Common myeloid progenitor, CD34-positive (primary cell): ENCODE results near the gene CANT1.

Experiments
- CTCF ChIA-PET: fragments of 350-600 bp; sonication (Branson Sonifier 250); formaldehyde crosslinking; loops from one replicate; lab custom pipeline; 2021; ENCODE audit warnings: antibody characterized with exemption; lab: Charles Lee
- POLR2A ChIA-PET: fragments of 350-600 bp; sonication (Branson Sonifier 250); formaldehyde crosslinking; loops from one replicate; lab custom pipeline; 2021; ENCODE audit warnings: antibody characterized with exemption; lab: Charles Lee
- DNase-seq, 3 donors: peaks; one replicate each; pipeline versions ENCODE4 v3.0.0 to v3.0.0-alpha.2; 2013
- H3K27ac ChIP-seq, 2 experiments: 1 replicate in 1 of 2; 2 replicates in 1 of 2; pipeline ENCODE4 v1.7.0; 2013; ENCODE audit warnings: inconsistent platforms in 2 of 2, low read length in 2 of 2, mild to moderate bottlenecking in 2 of 2, low read depth in 1 of 2, moderate library complexity in 1 of 2; ENCODE audit not compliant: severe bottlenecking in 2 of 2, insufficient read depth in 1 of 2, poor library complexity in 1 of 2
- H3K27me3 ChIP-seq, 5 experiments: replicated peaks in 2 of 5; 1 replicate in 3 of 5; 2 replicates in 2 of 5; pipeline versions ENCODE4 v1.6.1 to v1.7.0; 2013; ENCODE audit warnings: low read length in 4 of 5, mild to moderate bottlenecking in 2 of 5, moderate library complexity in 2 of 5, inconsistent platforms in 1 of 5; ENCODE audit not compliant: insufficient read depth in 5 of 5, control insufficient read depth in 4 of 5
- H3K36me3 ChIP-seq, 4 experiments: 1 replicate in 2 of 4; 2 replicates in 2 of 4; pipeline versions ENCODE4 v1.6.1 to v1.7.0; 2013; ENCODE audit warnings: low read length in 3 of 4, control low read depth in 1 of 4, mild to moderate bottlenecking in 1 of 4; ENCODE audit not compliant: control insufficient read depth in 4 of 4, insufficient read depth in 4 of 4
- H3K4me1 ChIP-seq, 4 experiments: 1 replicate in 3 of 4; 2 replicates in 1 of 4; pipeline versions ENCODE4 v1.6.1 to v1.7.1; 2013; ENCODE audit warnings: low read length in 3 of 4, mild to moderate bottlenecking in 3 of 4, control low read depth in 1 of 4, inconsistent platforms in 1 of 4, moderate library complexity in 1 of 4; ENCODE audit not compliant: control insufficient read depth in 4 of 4, insufficient read depth in 4 of 4; ENCODE audit errors: control extremely low read depth in 1 of 4
- H3K4me3 ChIP-seq, 7 experiments: 1 replicate in 4 of 7; 2 replicates in 3 of 7; pipeline versions ENCODE4 v1.5.1 to v1.7.0; 2013; ENCODE audit warnings: mild to moderate bottlenecking in 7 of 7, low read length in 6 of 7, moderate library complexity in 6 of 7, inconsistent platforms in 2 of 7, low read depth in 2 of 7, control low read depth in 1 of 7; ENCODE audit not compliant: insufficient read depth in 4 of 7, control insufficient read depth in 1 of 7; ENCODE audit errors: extremely low read depth in 1 of 7
- H3K9me3 ChIP-seq, 5 experiments: 1 replicate in 4 of 5; 2 replicates in 1 of 5; pipeline versions ENCODE4 v1.6.1 to v1.7.1; 2013; ENCODE audit warnings: low read length in 4 of 5, mild to moderate bottlenecking in 2 of 5, inconsistent platforms in 1 of 5, low read depth in 1 of 5, moderate library complexity in 1 of 5; ENCODE audit not compliant: control insufficient read depth in 4 of 5, insufficient read depth in 2 of 5; ENCODE audit errors: control extremely low read depth in 1 of 5
- WGBS: methylation state at CpG from one replicate; pipeline ENCODE4 v1.1.5; 2013; ENCODE audit not compliant: insufficient coverage; 5-methylcytosine and 5-hydroxymethylcytosine counted together

The CANT1 gene

DNA sequence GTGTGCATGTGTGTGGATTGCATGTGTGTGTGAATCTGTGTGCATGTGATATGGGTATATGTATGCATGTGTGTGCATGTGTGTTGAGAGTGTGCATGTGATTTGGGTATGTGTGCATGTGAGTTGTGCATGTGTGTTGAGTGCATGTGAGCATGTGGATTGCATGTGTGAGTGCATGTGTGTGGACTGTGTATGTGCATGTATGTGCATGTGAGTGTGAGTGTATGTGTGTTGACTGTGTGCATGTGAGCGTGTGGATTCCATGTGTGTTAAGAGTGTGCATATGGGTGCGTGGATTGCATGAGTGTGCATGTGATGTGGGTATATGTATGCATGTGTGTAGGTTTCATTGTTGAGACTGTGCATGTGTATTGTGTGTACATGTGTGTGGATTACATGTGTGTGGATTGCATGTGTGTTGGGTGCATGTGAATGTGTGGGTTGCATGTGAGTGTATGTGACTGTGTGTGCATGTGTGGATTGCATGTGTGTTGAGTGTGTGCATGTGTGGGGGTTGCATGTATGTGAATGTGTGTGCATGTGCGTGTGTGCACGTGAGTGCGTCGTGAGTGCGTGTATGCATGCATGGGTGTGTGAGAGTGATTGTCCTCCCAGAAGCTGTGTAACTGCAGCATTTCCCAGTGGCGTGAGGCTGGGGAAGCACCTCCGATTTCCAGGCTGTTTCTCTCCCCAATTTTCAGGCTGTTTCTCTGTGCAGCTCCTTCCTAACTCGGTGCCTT, 33.8 kb upstream of the CANT1 start:
- ChIA-PET CTCF (interaction anchor here (0.9 to 3.3 kb wide), 10 partner anchors 9 to 349 kb away, joined by 3 to 41 read pairs (median 10); partner anchors contain the start of gene ENGASE), POLR2A (no interaction called here)
- DNase-seq: no peak
- Histone ChIP-seq H3K27me3 (peaks cover 0 to 2% (median 0%) of the 10 kb centered on the region in 5 experiments), H3K9me3 (no peaks in the 10 kb centered on the region), H3K27ac (no peak overlapping the region), H3K36me3 (no peaks in the 10 kb centered on the region), H3K4me3 (no peak overlapping the region), H3K4me1 (no peaks in the 10 kb centered on the region)
- 87% methylated on average over 9 of the region's 10 CpGs for WGBS

DNA sequence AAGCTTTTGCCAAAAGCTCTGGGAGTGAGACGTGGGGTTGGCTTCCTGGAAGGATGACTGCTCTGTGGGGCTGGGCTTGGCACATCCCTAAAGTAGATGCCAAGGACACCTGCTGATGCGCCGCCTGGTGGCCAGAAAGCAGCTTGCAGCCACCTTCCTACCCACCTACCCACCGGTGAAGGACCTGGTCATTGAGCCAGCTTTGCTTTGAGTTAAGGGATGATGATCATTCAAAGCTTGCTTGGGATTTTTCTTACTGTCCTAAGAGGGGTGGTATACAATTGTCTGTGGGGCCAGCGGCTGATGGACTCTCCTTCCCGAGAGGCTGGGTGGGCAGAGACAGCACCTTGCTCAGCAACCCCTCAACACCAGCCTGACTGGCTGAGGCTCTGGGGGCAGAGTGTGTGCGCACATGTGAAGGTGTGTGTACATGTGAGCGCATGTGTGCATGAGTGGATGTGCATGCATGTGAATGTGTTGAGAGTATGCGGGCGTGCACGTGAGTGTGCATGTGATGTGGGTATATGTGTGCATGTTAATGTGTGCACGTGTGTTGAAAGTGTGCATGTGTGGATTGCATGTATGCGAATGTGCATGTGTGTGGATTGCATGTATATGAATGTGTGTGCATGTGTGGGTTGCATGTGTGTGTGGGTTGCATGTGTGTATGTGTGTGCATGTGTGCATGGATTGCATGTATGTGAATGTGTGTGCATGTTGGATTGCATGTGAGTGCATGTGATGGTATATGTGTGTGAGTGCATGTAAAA, 33.0 kb upstream of the CANT1 start:
- Histone ChIP-seq H3K9me3 (no peaks in the 10 kb centered on the region), H3K27ac (no peak overlapping the region), H3K4me1 (no peaks in the 10 kb centered on the region), H3K27me3 (peaks cover 0 to 2% (median 0%) of the 10 kb centered on the region in 5 experiments), H3K4me3 (no peak overlapping the region), H3K36me3 (no peaks in the 10 kb centered on the region)
- ChIA-PET POLR2A (no interaction called here), CTCF (interaction anchor here (0.6 to 2.8 kb wide), 9 partner anchors 13 to 173 kb away, joined by 3 to 16 read pairs (median 4); no protein-coding TSS in a partner anchor)
- 93% methylated on average over 7 of the region's 13 CpGs for WGBS
- DNase-seq: peak; percentile 48 to 55 (median 52)

DNA sequence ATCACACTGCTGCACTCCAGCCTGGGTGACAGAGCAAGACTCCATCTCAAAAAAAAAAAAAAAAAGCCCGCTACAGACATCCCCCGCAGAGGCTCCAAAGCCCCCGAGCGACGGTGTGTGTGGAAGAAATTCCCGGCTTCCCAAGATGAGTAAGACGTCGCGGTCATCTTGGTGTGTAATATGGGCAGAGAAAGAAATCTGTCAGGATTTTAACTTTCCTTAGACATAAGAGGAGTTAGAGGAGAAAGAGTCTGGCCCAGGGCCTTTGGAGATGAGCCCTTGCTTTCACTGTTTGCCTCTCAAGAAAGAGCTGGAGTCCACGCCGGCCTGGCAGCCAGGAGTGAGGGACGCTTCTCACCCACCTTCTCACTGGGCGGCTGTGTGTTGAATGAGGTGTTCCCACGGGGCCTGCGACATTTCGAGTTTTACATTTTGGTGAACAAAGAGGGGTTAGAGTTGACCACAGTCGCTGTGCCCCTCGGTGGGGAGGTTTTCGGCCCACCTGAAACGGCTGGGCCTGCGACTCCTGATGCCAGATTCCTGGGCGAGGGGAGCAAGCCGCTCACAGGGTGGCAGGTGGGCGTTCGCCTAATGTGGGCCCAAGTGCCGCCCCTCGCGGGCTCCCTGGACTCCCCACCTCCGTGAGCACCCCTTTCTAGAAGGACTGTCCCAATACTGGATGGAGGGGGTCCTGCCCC, 32.3 kb upstream of the CANT1 start:
- ChIA-PET CTCF (interaction anchor here (0.6 to 2.8 kb wide), 13 partner anchors 13 to 172 kb away, joined by 3 to 16 read pairs (median 4); no protein-coding TSS in a partner anchor), POLR2A (no interaction called here)
- 85% methylated on average over 20 of the region's 29 CpGs for WGBS
- no peaks in the 10 kb centered on the region for H3K4me1 ChIP-seq
- no peak overlapping the region for H3K4me3 ChIP-seq
- no peaks in the 10 kb centered on the region for H3K36me3 ChIP-seq
- peaks cover 0 to 2% (median 0%) of the 10 kb centered on the region in 5 experiments for H3K27me3 ChIP-seq
- no peak overlapping the region for H3K27ac ChIP-seq
- no peak for DNase-seq
- no peaks in the 10 kb centered on the region for H3K9me3 ChIP-seq

DNA sequence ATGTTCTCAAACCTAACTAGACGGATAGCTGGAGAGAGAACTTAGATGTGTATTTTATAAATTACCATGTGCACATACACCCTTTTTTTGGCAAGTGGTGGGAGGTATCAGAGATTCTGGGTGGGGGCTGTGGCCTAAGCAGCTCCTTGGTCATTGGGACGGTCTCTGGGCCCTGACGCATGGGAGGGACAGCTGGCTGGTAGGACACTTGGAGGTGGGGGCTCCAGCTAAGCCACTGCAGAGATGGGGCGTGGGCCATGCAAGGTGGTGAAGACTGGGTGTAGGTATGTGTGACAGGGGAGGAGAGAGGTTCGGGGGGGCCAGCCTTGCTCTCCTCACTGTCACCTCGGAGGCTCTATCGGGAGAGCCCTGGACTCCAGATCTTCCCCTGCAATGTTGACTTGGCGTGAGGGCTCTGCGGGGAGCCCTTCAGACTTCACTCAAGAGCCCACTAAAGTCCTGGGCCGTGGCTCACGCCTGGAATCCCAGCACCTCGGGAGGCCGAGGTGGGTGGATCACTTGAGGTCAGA, 31.5 kb upstream of the CANT1 start:
- no peak for DNase-seq
- Histone ChIP-seq H3K36me3 (no peaks in the 10 kb centered on the region), H3K4me1 (no peaks in the 10 kb centered on the region), H3K27me3 (peaks cover 0 to 2% (median 0%) of the 10 kb centered on the region in 5 experiments), H3K27ac (no peak overlapping the region), H3K9me3 (no peaks in the 10 kb centered on the region), H3K4me3 (no peak overlapping the region)
- CTCF ChIA-PET: interaction anchor here (0.7 to 2.8 kb wide), 10 partner anchors 12 to 51 kb away, joined by 3 to 16 read pairs (median 4); no protein-coding TSS in a partner anchor
- POLR2A ChIA-PET: interaction anchor here (0.7 kb wide), 1 partner anchor 21 kb away, joined by 8 read pairs; no protein-coding TSS in a partner anchor
- whole genome bisulfite sequencing: 95% methylated on average over 9 of the region's 13 CpGs

DNA sequence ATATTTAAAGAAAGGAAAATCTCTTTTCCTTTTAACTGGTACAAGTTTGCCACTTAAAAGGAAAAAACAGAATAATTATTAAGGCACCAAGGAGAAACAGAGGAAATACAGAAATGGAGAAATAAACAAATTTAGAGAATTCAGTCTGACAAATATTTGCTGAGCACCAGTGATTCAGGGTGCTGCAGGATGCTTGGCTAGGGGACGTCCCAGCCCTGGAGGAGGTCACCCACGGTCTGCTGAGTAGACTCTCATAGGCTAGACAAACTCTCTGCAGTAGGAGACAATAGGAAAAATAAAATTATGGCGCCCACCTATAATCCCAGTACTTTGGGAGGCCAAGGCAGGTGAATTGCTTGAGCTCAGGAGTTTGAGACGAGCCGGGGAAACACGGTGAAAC, 30.3 kb upstream of the CANT1 start:
- no peaks in the 10 kb centered on the region for H3K36me3 ChIP-seq
- no peaks in the 10 kb centered on the region for H3K9me3 ChIP-seq
- CTCF ChIA-PET: interaction anchor here (1.3 to 2.8 kb wide), 5 partner anchors 12 to 50 kb away, joined by 4 to 16 read pairs (median 4); no protein-coding TSS in a partner anchor
- no peak for DNase-seq
- H3K4me1 ChIP-seq: no peaks in the 10 kb centered on the region
- no peak overlapping the region for H3K4me3 ChIP-seq
- H3K27ac ChIP-seq: no peak overlapping the region
- 92% methylated on average over 6 of the region's 6 CpGs for WGBS
- POLR2A ChIA-PET: no interaction called here
- H3K27me3 ChIP-seq: peaks cover 0 to 4% (median 0%) of the 10 kb centered on the region in 5 experiments

DNA sequence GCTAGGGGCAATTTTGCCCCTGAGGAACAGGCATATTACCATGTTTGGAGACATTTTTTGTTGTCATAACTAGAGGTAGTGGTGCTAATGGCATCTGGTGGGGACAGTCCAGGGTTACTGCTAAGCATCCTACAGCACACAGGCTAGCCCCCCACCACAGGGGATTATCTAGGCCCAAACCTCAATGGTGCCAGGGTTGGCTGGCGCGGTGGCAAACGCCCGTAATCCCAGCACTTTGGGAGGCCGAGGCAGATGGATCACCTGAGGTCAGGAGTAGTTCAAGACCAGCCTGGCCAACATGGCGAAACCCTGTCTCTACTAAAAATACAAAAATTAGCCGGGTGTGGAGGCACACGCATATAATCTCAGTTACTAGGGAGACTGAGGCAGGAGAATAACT, 29.6 kb upstream of the CANT1 start:
- no peak for DNase-seq
- WGBS: 100% methylated on average over 3 of the region's 8 CpGs

More for the DNA sequence above, 29.6 kb upstream of the CANT1 start:
- H3K27ac ChIP-seq: no peak overlapping the region
- no peaks in the 10 kb centered on the region for H3K4me1 ChIP-seq
- peaks cover 0 to 4% (median 0%) of the 10 kb centered on the region in 5 experiments for H3K27me3 ChIP-seq
- no peak overlapping the region for H3K4me3 ChIP-seq
- CTCF ChIA-PET: interaction anchor here (1.0 to 1.8 kb wide), 2 partner anchors 11 to 18 kb away, joined by 3 read pairs; no protein-coding TSS in a partner anchor
- H3K36me3 ChIP-seq: no peaks in the 10 kb centered on the region
- H3K9me3 ChIP-seq: no peaks in the 10 kb centered on the region
- POLR2A ChIA-PET: no interaction called here
